Epithelial cell of prostate (primary cell): ENCODE results near the gene CHST4.
"Not testable (repeated sequence)": the region's sequence is repeated elsewhere in the genome, so short reads cannot be mapped to it uniquely, and the experiment has no call there.

ENCODE experiments used
- DNase-seq: peaks from one replicate; pipeline ENCODE4 v3.0.0-alpha.2; 2011; ENCODE audit warnings: low read depth, low spot score
- H3K27ac ChIP-seq: fragments of 450-650 bp; 2 replicates; pipeline ENCODE4 v1.5.1; 2017; ENCODE audit warnings: mild to moderate bottlenecking

CHST4 gene

GRCh38 chr16:71567931-71568330 is 41.7 kb downstream of the CHST4 start:
- H3K27ac ChIP-seq: no peak overlapping the region
- DNase-seq: no peak

GRCh38 chr16:71568551-71568950 is 42.3 kb downstream of the CHST4 start:
- no peak for DNase-seq
- no peak overlapping the region for H3K27ac ChIP-seq

GRCh38 chr16:71569621-71570020 is 43.4 kb downstream of the CHST4 start:
- DNase-seq: no peak
- H3K27ac ChIP-seq: no peak overlapping the region

GRCh38 chr16:71570144-71570543 is 43.9 kb downstream of the CHST4 start:
- DNase-seq: no peak
- no peak overlapping the region for H3K27ac ChIP-seq

- DNase-seq: no peak
- no peak overlapping the region for H3K27ac ChIP-seq
Measured at GRCh38 chr16:71572497-71573116, 46.4 kb downstream of the CHST4 start.

GRCh38 chr16:71573387-71574094 is 47.3 kb downstream of the CHST4 start:
- H3K27ac ChIP-seq: no peak overlapping the region
- DNase-seq: no peak

- H3K27ac ChIP-seq: no peak overlapping the region
- no peak for DNase-seq
Measured at GRCh38 chr16:71574702-71575101, 48.5 kb downstream of the CHST4 start.

DNA sequence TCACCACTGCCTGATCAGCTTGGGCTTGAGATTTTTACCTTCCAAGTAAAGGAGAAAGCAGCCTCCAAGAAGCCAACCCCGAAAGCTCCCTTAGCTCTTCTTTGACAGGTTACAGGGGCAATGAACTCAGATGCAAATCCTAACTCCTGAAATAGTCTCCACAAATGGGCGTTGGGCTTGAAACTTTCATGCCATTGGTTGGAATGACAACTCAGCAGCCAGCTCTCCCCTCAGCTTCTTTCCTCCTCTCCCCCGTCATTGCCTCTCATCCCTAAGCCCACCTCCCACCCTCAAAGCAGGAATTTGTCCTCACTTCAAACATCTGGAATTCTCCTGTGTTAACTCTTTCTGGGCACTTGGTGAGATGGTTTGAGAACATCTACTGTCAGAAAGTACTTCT is 50.7 kb downstream of the CHST4 start, which contains the start of gene TAT:
Gene TAT (minus strand): TSS at position 122 of the 400 bp plus-strand sequence. CDS start 677 bp downstream, outside the sequence.
- no peak for DNase-seq
- H3K27ac ChIP-seq: no peak within 1 kb of the TSS

DNA sequence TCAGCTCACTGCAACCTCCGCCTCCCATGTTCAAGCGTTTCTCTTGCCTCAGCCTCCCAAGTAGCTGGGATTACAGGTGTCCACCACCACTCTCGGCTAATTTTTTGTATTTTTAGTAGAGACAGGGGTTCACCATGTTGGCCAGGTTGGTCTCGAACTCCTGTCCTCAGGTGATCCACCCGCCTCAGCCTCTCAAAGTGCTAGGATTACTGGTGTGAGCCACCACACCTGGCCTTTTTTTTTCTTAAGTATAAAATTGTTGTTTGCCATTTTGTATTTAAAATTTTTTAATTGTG is 56.3 kb downstream of the CHST4 start:
- DNase-seq, H3K27ac ChIP-seq: not testable (repeated sequence)

- DNase-seq: no peak
- no peak overlapping the region for H3K27ac ChIP-seq
Measured at GRCh38 chr16:71584543-71585317, 58.5 kb downstream of the CHST4 start.

DNA sequence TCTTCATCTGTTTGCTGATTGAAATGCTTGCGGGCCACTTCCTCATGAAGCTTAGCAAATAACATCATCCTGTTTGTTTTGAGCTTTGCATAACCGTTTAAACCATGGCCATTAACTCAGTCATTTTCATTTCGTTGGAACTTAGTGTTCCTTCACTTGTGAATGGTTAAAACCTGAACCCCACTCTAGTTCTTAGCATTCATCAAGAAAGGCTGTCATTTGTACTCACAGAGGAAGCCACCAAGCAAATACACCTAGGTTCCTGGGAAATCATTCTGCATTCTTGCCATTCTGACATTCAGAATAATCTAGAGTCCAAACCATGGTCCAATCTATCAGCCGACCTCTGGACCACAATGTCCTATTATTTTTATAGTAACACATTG is 59.1 kb downstream of the CHST4 start:
- no peak for DNase-seq
- H3K27ac ChIP-seq: no peak overlapping the region
